Endothelial cell of umbilical vein (primary cell): ENCODE measurements around the gene ADIRF. TPM values are rescaled to one million over a fixed set of nuclear protein-coding genes. Genes with fewer than 3 reads are reported as not detected.
"Not testable (repeated sequence)": the region's sequence is repeated elsewhere in the genome, so short reads cannot be mapped to it uniquely, and the experiment has no call there.

Source experiments
- BruUV-seq: library from RNA; stranded (reverse); fragments of 400-500 nt; replicated peaks from 2 replicates; lab custom pipeline; 2021; lab: Mats Ljungman, UMichigan
- CTCF ChIA-PET: fragments of 300-600, 350-600 bp; sonication (Branson Sonifier 250); formaldehyde crosslinking; loops from one replicate; lab custom pipeline; 2021; ENCODE audit warnings: antibody characterized with exemption, inconsistent platforms; lab: Charles Lee
- POLR2A ChIA-PET: fragments of 300-600, 350-600 bp; sonication (Branson Sonifier 250); formaldehyde crosslinking; loops from one replicate; lab custom pipeline; 2021; ENCODE audit warnings: antibody characterized with exemption, inconsistent platforms; lab: Charles Lee
- DNase-seq: peaks from one replicate; pipeline ENCODE4 v3.0.0-alpha.2; 2011; ENCODE audit warnings: low read depth, low spot score
- FAIRE-seq: peaks from 2 replicates; lab custom pipeline; 2011; peaks lifted over from hg19 to GRCh38; lab: Jason Lieb, UNC
- H2AFZ ChIP-seq: 2 replicates; pipeline ENCODE4 v1.6.0; 2012; ENCODE audit warnings: low read depth, low read length, control low read depth, inconsistent platforms
- H3K27ac ChIP-seq: 2 replicates; pipeline ENCODE4 v1.5.1; 2011; ENCODE audit warnings: low read depth, mild to moderate bottlenecking, control low read depth, low read length, moderate library complexity; ENCODE audit not compliant: insufficient read depth
- H3K27me3 ChIP-seq, 2 experiments: 2 replicates each; pipeline versions ENCODE4 v1.6.0 to v1.6.1; 2011; ENCODE audit warnings: low read length in 2 of 2, mixed read lengths in 1 of 2; ENCODE audit not compliant: control insufficient read depth in 2 of 2, insufficient read depth in 2 of 2
- H3K36me3 ChIP-seq, 2 experiments: 2 replicates in 1 of 2; 3 replicates in 1 of 2; pipeline ENCODE4 v1.5.1; 2011; ENCODE audit warnings: low read length in 2 of 2, mild to moderate bottlenecking in 1 of 2, moderate library complexity in 1 of 2; ENCODE audit not compliant: control insufficient read depth in 2 of 2, insufficient read depth in 2 of 2; ENCODE audit errors: extremely low read depth in 1 of 2
- H3K4me1 ChIP-seq: 3 replicates; pipeline ENCODE4 v1.5.1; 2011; ENCODE audit warnings: mild to moderate bottlenecking, low read length; ENCODE audit not compliant: control insufficient read depth, insufficient read depth; ENCODE audit errors: extremely low read depth
- H3K4me2 ChIP-seq: 2 replicates; pipeline ENCODE4 v1.6.1; 2011; ENCODE audit warnings: low read length, control low read depth, mixed read lengths; ENCODE audit not compliant: insufficient read depth
- H3K4me3 ChIP-seq, 3 experiments: fragments of 200-600 bp in 1 of 3; sonication (generic), shearing (Covaris generic) in 1 of 3; replicated peaks in 1 of 3; 2 replicates each; pipeline ENCODE4 v1.5.1; 2011 to 2016; ENCODE audit warnings: control low read depth in 3 of 3, low read length in 3 of 3, mild to moderate bottlenecking in 2 of 3, inconsistent platforms in 1 of 3, low read depth in 1 of 3, moderate library complexity in 1 of 3; ENCODE audit not compliant: insufficient read depth in 1 of 3
- H3K79me2 ChIP-seq: 2 replicates; pipeline ENCODE4 v1.6.0; 2012; ENCODE audit warnings: low read length, inconsistent platforms; ENCODE audit not compliant: control insufficient read depth, insufficient read depth
- H3K9ac ChIP-seq: replicated peaks from 2 replicates; pipeline ENCODE3; 2011; ENCODE audit warnings: low read length, control low read depth; ENCODE audit not compliant: insufficient read depth; ENCODE audit errors: extremely low read depth
- H3K9me1 ChIP-seq: replicated peaks from 3 replicates; pipeline ENCODE4 v1.6.0; 2011; ENCODE audit warnings: mild to moderate bottlenecking, low read length; ENCODE audit not compliant: control insufficient read depth, insufficient read depth; ENCODE audit errors: extremely low read depth
- H3K9me3 ChIP-seq: replicated peaks from 2 replicates; pipeline ENCODE4 v1.5.1; 2012; ENCODE audit warnings: low read length, inconsistent platforms; ENCODE audit not compliant: control insufficient read depth, insufficient read depth
- H4K20me1 ChIP-seq: replicated peaks from 2 replicates; pipeline ENCODE3; 2011; ENCODE audit warnings: mild to moderate bottlenecking, low read length; ENCODE audit not compliant: control insufficient read depth, insufficient read depth; ENCODE audit errors: extremely low read depth
- EZH2 ChIP-seq: IDR thresholded peaks from 2 replicates; pipeline ENCODE4 v1.6.1; 2012; ENCODE audit warnings: borderline replicate concordance, low read depth, mild to moderate bottlenecking, moderate library complexity, low read length, inconsistent platforms; ENCODE audit not compliant: severe bottlenecking
- FOS ChIP-seq: IDR thresholded peaks from 2 replicates; pipeline ENCODE4 v1.6.1; 2011; ENCODE audit warnings: mild to moderate bottlenecking, low read length, moderate library complexity, borderline replicate concordance; ENCODE audit not compliant: insufficient read depth
- GATA2 ChIP-seq: IDR thresholded peaks from 2 replicates; pipeline ENCODE4 v1.7.0; 2011; ENCODE audit warnings: low read depth, mild to moderate bottlenecking, moderate library complexity, mixed read lengths, low read length; ENCODE audit not compliant: insufficient read length, insufficient read depth
- MAX ChIP-seq: IDR thresholded peaks from 2 replicates; pipeline ENCODE4 v1.6.1; 2011; ENCODE audit not compliant: insufficient read depth, insufficient read length
- MYC ChIP-seq: IDR thresholded peaks from one replicate; pipeline ENCODE4 v1.6.1; 2011; ENCODE audit warnings: mild to moderate bottlenecking, low read depth, low read length
- POLR2A ChIP-seq: IDR thresholded peaks from 2 replicates; pipeline ENCODE4 v1.6.1; 2012; ENCODE audit warnings: low read depth, mild to moderate bottlenecking, control low read depth, low read length
- POLR2AphosphoS5 ChIP-seq: IDR thresholded peaks from 2 replicates; pipeline ENCODE4 v1.6.1; 2012; ENCODE audit warnings: low read depth, mild to moderate bottlenecking, control low read depth, low read length, moderate library complexity; ENCODE audit not compliant: insufficient read depth
- dilution Hi-C: fragments of 300-500 bp; cut with MboI; formaldehyde crosslinking; loops from one replicate; pipeline ENCODE4 v1.15.0; 2019; ENCODE audit warnings: low sequenced_read_pairs; ENCODE audit not compliant: extremely low pct_ligation_motif_present
- intact Hi-C: fragments of 100-400 bp; cut with micrococcal nuclease; formaldehyde crosslinking; loops from one replicate; pipeline ENCODE4 v1.10.0; 2022
- polyA plus RNA-seq, 4 experiments: library from polyadenylated mRNA; depleted of rRNA in 3 of 4; stranded (reverse) in 3 of 4; unstranded in 1 of 4; fragments of >200 nt; gene quantifications; 2 replicates each; pipeline versions ENCODE4 v1.2.1 to v1.2.3, GENCODE V29; 2011 to 2012; ENCODE audit warnings: missing spikeins in 1 of 4
- total RNA-seq: library from RNA; stranded (reverse); gene quantifications from 2 replicates; pipeline ENCODE4 v1.2.3, GENCODE V29; 2021

ADIRF gene
- total and polyA plus RNA-seq, 2 donors (not counting 3 experiments of a cell fraction or from before 2014, with no cell fraction given): 3.7 to 4.4 TPM

GRCh38 chr10:86981020-86981419, 12.7 kb downstream of the ADIRF start:
- intact Hi-C loops, POLR2A ChIA-PET, H3K9me3 ChIP-seq, H4K20me1 ChIP-seq, H3K27ac ChIP-seq, dilution Hi-C loops, H3K4me3 ChIP-seq, DNase-seq, H3K79me2 ChIP-seq, CTCF ChIA-PET, H3K4me2 ChIP-seq, H3K27me3 ChIP-seq, H2AFZ ChIP-seq, FAIRE-seq, H3K9ac ChIP-seq, H3K9me1 ChIP-seq, BruUV-seq, H3K36me3 ChIP-seq, H3K4me1 ChIP-seq: not testable (repeated sequence)

- Histone ChIP-seq H3K9me3 (no peaks in the 10 kb centered on the region), H3K9ac (no peak overlapping the region), H3K4me2 (no peak overlapping the region), H3K4me3 (no peak overlapping the region), H4K20me1 (no peaks in the 10 kb centered on the region), H3K36me3 (no peaks in the 10 kb centered on the region), H3K27me3 (peaks cover 2 to 3% of the 10 kb centered on the region in 2 experiments), H3K27ac (no peak overlapping the region), H3K9me1 (no peaks in the 10 kb centered on the region), H2AFZ (no peak overlapping the region), H3K4me1 (no peaks in the 10 kb centered on the region), H3K79me2 (no peaks in the 10 kb centered on the region)
- no peak for DNase-seq
- dilution Hi-C loops: no loop called here
- FAIRE-seq: no peak
- ChIA-PET POLR2A (no interaction called here), CTCF (interaction anchor here (1.1 kb wide), 1 partner anchor 11 kb away, joined by 4 read pairs; no protein-coding TSS in a partner anchor)
- no TSS peak for BruUV-seq
- intact Hi-C loops: no loop called here
- TF ChIP-seq GATA2 (no peak), POLR2AphosphoS5 (no peak), POLR2A (no peak), MYC (no peak), MAX (no peak), FOS (no peak), EZH2 (no peak)
Observed at GRCh38 chr10:86981716-86982115, 13.4 kb downstream of the ADIRF start.

- H3K9ac ChIP-seq, BruUV-seq, FAIRE-seq, dilution Hi-C loops, H3K36me3 ChIP-seq, DNase-seq, intact Hi-C loops, POLR2A ChIA-PET, H3K27me3 ChIP-seq, H3K79me2 ChIP-seq, H3K9me3 ChIP-seq, H2AFZ ChIP-seq, H3K27ac ChIP-seq, H3K4me2 ChIP-seq, H3K4me1 ChIP-seq, H4K20me1 ChIP-seq, H3K9me1 ChIP-seq, H3K4me3 ChIP-seq, CTCF ChIA-PET: not testable (repeated sequence)
Observed at GRCh38 chr10:86984498-86984897, 16.2 kb downstream of the ADIRF start.
